ENCODE measurements around the gene PIK3CA. TPM values are rescaled to one million over a fixed set of nuclear protein-coding genes. Genes with fewer than 3 reads are reported as not detected.

The PIK3CA gene
- total RNA-seq, 4 donors from 2014 or later, result 7.3 to 12.4 (median 10.9) TPM

DNA sequence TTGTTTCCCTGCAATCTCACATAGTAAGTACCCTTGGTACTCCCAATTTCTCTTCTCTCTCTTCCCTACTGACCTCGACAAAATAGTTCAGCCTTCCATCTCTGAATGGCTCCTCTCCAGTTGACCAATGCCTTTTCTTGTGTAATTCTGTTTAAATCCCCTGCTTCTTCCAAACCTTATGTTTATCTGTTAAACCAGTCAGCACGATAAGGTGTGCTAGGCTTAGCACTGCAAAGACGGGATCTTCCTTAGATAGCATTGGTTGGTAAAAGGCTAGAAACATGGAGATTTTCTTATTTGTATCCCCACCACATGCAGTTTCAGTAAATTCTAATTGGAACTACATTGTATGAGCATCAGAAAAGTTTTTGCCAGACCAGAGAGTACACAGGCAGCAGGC lies 128.6 kb downstream of the PIK3CA start:
- H3K4me3 ChIP-seq, result no peak overlapping the region
- TF ChIP-seq, protein P1, sequence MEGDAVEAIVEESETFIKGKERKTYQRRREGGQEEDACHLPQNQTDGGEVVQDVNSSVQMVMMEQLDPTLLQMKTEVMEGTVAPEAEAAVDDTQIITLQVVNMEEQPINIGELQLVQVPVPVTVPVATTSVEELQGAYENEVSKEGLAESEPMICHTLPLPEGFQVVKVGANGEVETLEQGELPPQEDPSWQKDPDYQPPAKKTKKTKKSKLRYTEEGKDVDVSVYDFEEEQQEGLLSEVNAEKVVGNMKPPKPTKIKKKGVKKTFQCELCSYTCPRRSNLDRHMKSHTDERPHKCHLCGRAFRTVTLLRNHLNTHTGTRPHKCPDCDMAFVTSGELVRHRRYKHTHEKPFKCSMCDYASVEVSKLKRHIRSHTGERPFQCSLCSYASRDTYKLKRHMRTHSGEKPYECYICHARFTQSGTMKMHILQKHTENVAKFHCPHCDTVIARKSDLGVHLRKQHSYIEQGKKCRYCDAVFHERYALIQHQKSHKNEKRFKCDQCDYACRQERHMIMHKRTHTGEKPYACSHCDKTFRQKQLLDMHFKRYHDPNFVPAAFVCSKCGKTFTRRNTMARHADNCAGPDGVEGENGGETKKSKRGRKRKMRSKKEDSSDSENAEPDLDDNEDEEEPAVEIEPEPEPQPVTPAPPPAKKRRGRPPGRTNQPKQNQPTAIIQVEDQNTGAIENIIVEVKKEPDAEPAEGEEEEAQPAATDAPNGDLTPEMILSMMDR (IDR thresholded peaks at IDR 0.05), result no peak
- no peak for TF ChIP-seq POLR2A (IDR thresholded peaks at IDR 0.05)
- H3K9me3 ChIP-seq, result no peaks in the 10 kb centered on the region
- no peaks in the 10 kb centered on the region for H3K4me1 ChIP-seq
- H3K36me3 ChIP-seq, result no peaks in the 10 kb centered on the region
- no peak for DNase-seq
- no peak overlapping the region for H3K27ac ChIP-seq
- H3K27me3 ChIP-seq, result no peaks in the 10 kb centered on the region

DNA sequence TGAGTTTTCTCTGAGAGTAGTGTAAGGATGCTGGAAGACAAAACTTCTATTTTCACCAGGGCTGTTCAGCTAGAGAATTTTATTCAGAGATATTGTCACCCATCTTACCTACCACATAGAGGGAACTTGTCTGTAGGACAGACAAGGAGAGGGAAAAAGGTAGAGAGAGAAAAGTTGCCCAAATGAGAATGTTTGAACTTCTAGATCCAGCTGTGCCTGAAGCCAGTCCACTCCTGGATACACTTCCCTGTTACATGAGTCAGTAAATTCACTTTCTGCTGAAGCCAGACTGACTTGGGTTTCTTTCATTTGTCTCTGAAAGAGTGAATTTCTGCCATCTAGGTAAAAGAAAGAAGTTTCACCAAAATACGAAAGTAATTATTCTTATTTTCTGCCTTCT lies 130.0 kb downstream of the PIK3CA start:
- no peak overlapping the region for H3K27ac ChIP-seq
- no peak for DNase-seq
- no peaks in the 10 kb centered on the region for H3K27me3 ChIP-seq
- no peaks in the 10 kb centered on the region for H3K4me1 ChIP-seq
- H3K36me3 ChIP-seq, result no peaks in the 10 kb centered on the region
- TF ChIP-seq, protein P1 (IDR thresholded peaks at IDR 0.05), result no peak
- no peak for TF ChIP-seq POLR2A (IDR thresholded peaks at IDR 0.05)
- H3K9me3 ChIP-seq, result no peaks in the 10 kb centered on the region
- no peak overlapping the region for H3K4me3 ChIP-seq

DNA sequence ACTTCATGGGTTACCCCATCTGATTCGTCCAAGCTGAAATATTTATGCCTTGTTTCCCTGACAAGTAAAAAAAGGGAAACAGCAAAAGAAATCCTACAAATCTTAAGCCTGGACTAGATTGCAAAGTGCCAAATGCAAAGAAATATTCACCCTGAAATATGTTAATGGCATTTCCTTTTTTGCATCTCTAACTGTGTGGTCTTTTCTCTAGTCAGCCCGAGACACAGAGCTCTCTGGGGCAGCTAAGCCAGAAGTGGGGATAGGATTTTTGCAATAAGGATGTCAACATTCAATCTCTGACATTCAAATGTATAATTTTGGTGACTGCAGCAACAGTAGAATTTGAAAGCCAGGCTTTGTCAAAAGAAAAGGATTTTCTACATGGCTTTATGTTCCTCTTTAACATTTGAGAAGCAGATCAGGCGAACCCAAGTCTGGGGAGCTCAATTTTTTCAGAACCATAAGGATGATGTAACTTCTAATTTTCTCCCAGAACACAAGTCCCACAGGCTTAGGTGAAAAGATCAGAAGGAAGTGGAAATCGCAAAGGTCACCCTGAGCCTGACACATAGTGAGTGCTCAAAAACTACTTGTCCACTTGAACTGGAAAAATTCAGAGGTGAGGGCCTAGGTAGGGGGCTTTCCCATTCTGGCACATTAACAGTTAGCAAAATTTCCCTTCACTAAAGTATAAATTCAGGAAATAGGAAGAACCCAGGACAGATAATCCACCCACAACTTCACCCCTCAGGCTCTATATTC lies 131.0 kb downstream of the PIK3CA start:
- H3K36me3 ChIP-seq, result no peaks in the 10 kb centered on the region
- no peaks in the 10 kb centered on the region for H3K9me3 ChIP-seq
- H3K4me1 ChIP-seq, result no peaks in the 10 kb centered on the region
- H3K4me3 ChIP-seq, result no peak overlapping the region
- no peak for TF ChIP-seq POLR2A (IDR thresholded peaks at IDR 0.05)
- TF ChIP-seq, protein P1 (IDR thresholded peaks at IDR 0.05), result no peak
- DNase-seq, result no peak
- no peaks in the 10 kb centered on the region for H3K27me3 ChIP-seq
- no peak overlapping the region for H3K27ac ChIP-seq

DNA sequence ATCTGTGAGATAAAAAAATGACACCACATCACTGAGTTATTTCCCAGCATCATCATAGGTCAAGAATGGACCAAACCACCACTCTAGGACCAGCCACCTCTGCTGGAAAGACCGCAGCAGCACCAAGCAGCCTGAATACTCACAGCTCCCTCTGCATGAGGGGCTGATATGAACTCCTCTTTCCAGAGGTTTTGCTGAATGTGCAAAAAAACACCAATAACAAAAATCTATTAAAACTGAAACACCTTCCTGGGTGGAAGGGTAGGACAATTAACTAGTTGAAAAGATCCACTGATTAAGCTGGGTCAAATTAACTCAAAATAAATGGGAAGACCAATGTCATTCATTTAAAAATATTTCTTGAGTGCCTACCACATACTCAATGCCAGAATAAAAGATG lies 131.7 kb downstream of the PIK3CA start:
- H3K27ac ChIP-seq, result no peak overlapping the region

DNA sequence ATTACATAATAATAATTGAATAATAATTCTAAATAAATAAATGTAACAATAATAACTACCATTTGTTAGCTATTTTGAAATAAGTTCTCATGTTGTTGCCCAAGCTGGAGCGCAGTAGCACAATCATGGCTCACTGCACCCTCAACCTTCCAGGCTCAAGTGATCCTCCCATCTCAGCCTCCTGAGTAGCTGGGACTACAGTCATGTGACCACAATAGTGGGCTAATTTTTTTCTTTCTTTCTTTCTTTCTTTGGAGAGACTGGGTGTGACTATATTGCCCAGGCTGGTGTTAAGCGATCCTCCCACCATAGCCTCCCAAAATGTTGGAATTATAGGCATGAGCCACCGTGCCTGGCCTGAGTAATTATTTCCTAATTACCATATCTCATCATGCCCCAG lies 133.7 kb downstream of the PIK3CA start:
- Histone ChIP-seq H3K27me3 (no peaks in the 10 kb centered on the region), H3K4me3 (no peak overlapping the region), H3K4me1 (no peaks in the 10 kb centered on the region), H3K27ac (no peak overlapping the region), H3K36me3 (no peaks in the 10 kb centered on the region), H3K9me3 (no peaks in the 10 kb centered on the region)
- TF ChIP-seq POLR2A (IDR thresholded peaks at IDR 0.05), result no peak
- TF ChIP-seq, protein P1 (IDR thresholded peaks at IDR 0.05), result no peak
- DNase-seq, result no peak

More for the DNA sequence above, 131.7 kb downstream of the PIK3CA start:
- TF ChIP-seq POLR2A (IDR thresholded peaks at IDR 0.05), result no peak
- TF ChIP-seq, protein P1 (IDR thresholded peaks at IDR 0.05), result no peak
- H3K9me3 ChIP-seq, result no peaks in the 10 kb centered on the region
- no peaks in the 10 kb centered on the region for H3K36me3 ChIP-seq
- H3K4me3 ChIP-seq, result no peak overlapping the region
- DNase-seq, result no peak
- H3K4me1 ChIP-seq, result no peaks in the 10 kb centered on the region
- no peaks in the 10 kb centered on the region for H3K27me3 ChIP-seq
